GM13977 (cell line): ENCODE measurements around the gene UGT2B17.
"Not testable (repeated sequence)": the region's sequence is repeated elsewhere in the genome, so short reads cannot be mapped to it uniquely, and the experiment has no call there.

Experiments used
- DNase-seq: peaks from one replicate; pipeline ENCODE4 v3.0.0; 2012; ENCODE audit warnings: low spot score
- in situ Hi-C: fragments of 300-500 bp; cut with MboI; formaldehyde crosslinking; loops from one replicate; pipeline ENCODE4 v1.12.0; 2022; ENCODE audit warnings: low sequenced_read_pairs, low pct_unique_long_range_greater_than_20kb, mixed read lengths, inconsistent platforms; ENCODE audit not compliant: unreplicated experiment
- TF ChIP-seq, protein P1 (sequence below): IDR thresholded peaks from 2 replicates; pipeline ENCODE4 v1.5.1; 2012; ENCODE audit warnings: mild to moderate bottlenecking, control low read depth; ENCODE audit not compliant: insufficient read depth; ENCODE audit errors: extremely low read depth, missing control alignments

The UGT2B17 gene

GRCh38 chr4:68576272-68577125 lies at the start of gene UGT2B17:
UGT2B17 (minus strand) TSS chr4:68576322; CDS start chr4:68568484, 7,838 bp downstream.
- TF ChIP-seq, protein P1, sequence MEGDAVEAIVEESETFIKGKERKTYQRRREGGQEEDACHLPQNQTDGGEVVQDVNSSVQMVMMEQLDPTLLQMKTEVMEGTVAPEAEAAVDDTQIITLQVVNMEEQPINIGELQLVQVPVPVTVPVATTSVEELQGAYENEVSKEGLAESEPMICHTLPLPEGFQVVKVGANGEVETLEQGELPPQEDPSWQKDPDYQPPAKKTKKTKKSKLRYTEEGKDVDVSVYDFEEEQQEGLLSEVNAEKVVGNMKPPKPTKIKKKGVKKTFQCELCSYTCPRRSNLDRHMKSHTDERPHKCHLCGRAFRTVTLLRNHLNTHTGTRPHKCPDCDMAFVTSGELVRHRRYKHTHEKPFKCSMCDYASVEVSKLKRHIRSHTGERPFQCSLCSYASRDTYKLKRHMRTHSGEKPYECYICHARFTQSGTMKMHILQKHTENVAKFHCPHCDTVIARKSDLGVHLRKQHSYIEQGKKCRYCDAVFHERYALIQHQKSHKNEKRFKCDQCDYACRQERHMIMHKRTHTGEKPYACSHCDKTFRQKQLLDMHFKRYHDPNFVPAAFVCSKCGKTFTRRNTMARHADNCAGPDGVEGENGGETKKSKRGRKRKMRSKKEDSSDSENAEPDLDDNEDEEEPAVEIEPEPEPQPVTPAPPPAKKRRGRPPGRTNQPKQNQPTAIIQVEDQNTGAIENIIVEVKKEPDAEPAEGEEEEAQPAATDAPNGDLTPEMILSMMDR = no peak
- DNase-seq = peak; percentile 28
- in situ Hi-C loops = no loop called here

GRCh38 chr4:68622731-68623130 lies 46.6 kb upstream of the UGT2B17 start:
- DNase-seq, in situ Hi-C loops: not testable (repeated sequence)

DNA sequence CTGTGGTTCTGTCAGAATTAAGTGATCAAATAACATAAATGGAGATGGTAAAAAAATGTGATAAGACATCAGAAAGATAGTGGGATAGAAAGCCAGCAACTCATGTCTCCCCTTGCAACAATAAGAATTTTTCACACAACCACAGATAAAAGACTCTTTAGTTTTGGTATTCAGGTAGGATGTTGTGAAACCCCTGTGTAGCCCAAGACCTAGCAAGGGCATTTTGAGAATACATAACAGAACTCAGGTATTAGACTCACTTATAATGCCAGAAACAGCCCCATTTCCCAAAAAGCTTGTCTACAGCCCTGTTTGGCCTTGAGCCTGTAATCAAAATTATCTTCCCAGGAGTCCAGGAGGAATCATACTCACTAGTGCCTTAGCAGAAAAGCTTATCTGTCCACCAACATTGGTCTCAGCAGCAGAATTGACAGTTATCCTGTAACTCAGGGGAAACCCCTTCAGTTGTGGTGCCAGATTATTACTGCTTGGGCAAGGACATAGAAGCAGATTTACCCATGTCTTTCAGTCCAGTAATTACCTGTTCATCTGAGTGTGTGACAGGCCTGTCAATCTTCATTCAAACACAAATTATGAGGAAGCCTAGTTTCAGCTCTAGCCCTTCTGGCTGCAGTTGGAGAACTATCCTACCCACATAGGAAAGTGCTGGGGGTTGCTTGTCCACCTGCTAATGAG lies 41.0 kb upstream of the UGT2B17 start:
- TF ChIP-seq, protein P1 = no peak
- in situ Hi-C loops = no loop called here
- peak; percentile 12 for DNase-seq

GRCh38 chr4:68615699-68616422 lies 39.7 kb upstream of the UGT2B17 start:
- in situ Hi-C loops = no loop called here
- TF ChIP-seq, protein P1 = no peak

DNA sequence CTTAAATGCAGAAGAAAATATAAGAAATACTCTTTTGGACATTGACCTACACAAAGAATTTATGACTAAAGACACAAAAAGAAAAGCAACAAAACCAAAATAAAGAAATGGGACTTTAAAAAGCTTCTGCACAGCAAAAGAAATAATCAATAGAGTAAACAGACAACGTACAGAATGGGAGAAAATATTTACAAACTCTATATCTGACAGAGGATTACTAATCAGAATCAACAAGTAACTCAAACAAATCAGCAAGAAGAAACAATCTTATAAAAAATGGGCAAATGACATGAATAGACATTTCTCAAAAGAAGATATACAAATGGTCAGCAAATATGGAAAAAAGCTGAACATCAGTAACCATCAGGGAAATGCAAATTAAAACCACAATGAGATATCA lies 37.6 kb upstream of the UGT2B17 start:
- DNase-seq = no peak
- TF ChIP-seq, protein P1 = no peak
- in situ Hi-C loops = no loop called here

More at GRCh38 chr4:68615699-68616422, 39.7 kb upstream of the UGT2B17 start:
- no peak for DNase-seq

- TF ChIP-seq, protein P1 = no peak
- DNase-seq = no peak
- in situ Hi-C loops = no loop called here
Measured at GRCh38 chr4:68606240-68606639, 30.1 kb upstream of the UGT2B17 start.
